PC-3 (cell line): ENCODE measurements around the gene BMP5. TPM values are rescaled to one million over a fixed set of nuclear protein-coding genes. Genes with fewer than 3 reads are reported as not detected.

ENCODE experiments used
- ATAC-seq: fragments of 200-7000 bp; cut with Tn5 transposase; 2 replicates; pipeline ENCODE4 v1.9.1; 2020; ENCODE audit warnings: mild to moderate bottlenecking, moderate library complexity
- BruUV-seq: library from RNA; stranded (reverse); fragments of 400-500 nt; replicated peaks from 2 replicates; lab custom pipeline; 2021; lab: Mats Ljungman, UMichigan
- CTCF ChIA-PET: fragments of 300-600 bp; sonication (Branson Sonifier 250); formaldehyde crosslinking; loops from one replicate; lab custom pipeline; 2022; ENCODE audit warnings: antibody characterized with exemption; lab: Charles Lee
- POLR2A ChIA-PET: fragments of 300-600 bp; sonication (Branson Sonifier 250); formaldehyde crosslinking; loops from one replicate; lab custom pipeline; 2022; ENCODE audit warnings: antibody characterized with exemption; ENCODE audit not compliant: unreplicated experiment; lab: Charles Lee
- DNase-seq: peaks from one replicate; pipeline ENCODE4 v3.0.0-alpha.2; 2015
- H2AFZ ChIP-seq: fragments of 300-600 bp; sonication (generic); 2 replicates; pipeline ENCODE4 v1.6.0; 2016; ENCODE audit warnings: antibody characterized with exemption, low read length
- H3F3A ChIP-seq: fragments of 300-600 bp; sonication (generic); one replicate; pipeline ENCODE4 v1.6.0; 2017; ENCODE audit warnings: antibody characterized with exemption, low read length, control low read depth, mild to moderate bottlenecking; ENCODE audit not compliant: unreplicated experiment
- H3K27ac ChIP-seq: fragments of 300-600 bp; sonication (generic); 2 replicates; pipeline ENCODE4 v1.5.1; 2016; ENCODE audit warnings: mild to moderate bottlenecking, low read length
- H3K27me3 ChIP-seq: fragments of 300-600 bp; sonication (generic); 2 replicates; pipeline ENCODE4 v1.6.1; 2016; ENCODE audit warnings: low read length, mixed read lengths
- H3K36me3 ChIP-seq: fragments of 300-600 bp; sonication (generic); 2 replicates; pipeline ENCODE4 v1.6.1; 2016; ENCODE audit warnings: low read depth, mixed run types, low read length, mixed read lengths
- H3K4me1 ChIP-seq: fragments of 300-600 bp; sonication (generic); 2 replicates; pipeline ENCODE4 v1.5.1; 2016; ENCODE audit warnings: low read length; ENCODE audit not compliant: insufficient read depth
- H3K4me2 ChIP-seq: fragments of 300-600 bp; sonication (generic); 2 replicates; pipeline ENCODE4 v1.6.0; 2016; ENCODE audit warnings: low read length
- H3K4me3 ChIP-seq: fragments of 300-600 bp; sonication (generic); 2 replicates; pipeline ENCODE4 v1.5.1; 2016; ENCODE audit warnings: mild to moderate bottlenecking, low read length, mixed read lengths
- H3K79me2 ChIP-seq: fragments of 300-600 bp; sonication (generic); 2 replicates; pipeline ENCODE4 v1.6.1; 2017; ENCODE audit warnings: low read length, mixed read lengths
- H3K9ac ChIP-seq: fragments of 300-600 bp; sonication (generic); 2 replicates; pipeline ENCODE4 v1.6.0; 2016; ENCODE audit warnings: mild to moderate bottlenecking, low read length
- H3K9me2 ChIP-seq: fragments of 300-600 bp; sonication (generic); replicated peaks from 2 replicates; pipeline ENCODE4 v1.6.1; 2016; ENCODE audit warnings: mixed run types, low read length, mixed read lengths
- H3K9me3 ChIP-seq: fragments of 300-600 bp; sonication (generic); 2 replicates; pipeline ENCODE4 v1.6.1; 2016; ENCODE audit warnings: low read length, mixed read lengths
- H4K20me1 ChIP-seq: fragments of 300-600 bp; sonication (generic); 2 replicates; pipeline ENCODE4 v1.6.1; 2016; ENCODE audit warnings: low read length, mixed read lengths
- EZH2 ChIP-seq: fragments of 300-600 bp; sonication (generic); IDR thresholded peaks from one replicate; pipeline ENCODE4 v1.6.1; 2017; ENCODE audit warnings: antibody characterized with exemption, mild to moderate bottlenecking, low read length; ENCODE audit not compliant: unreplicated experiment
- EZH2phosphoT487 ChIP-seq: fragments of 300-600 bp; sonication (generic); IDR thresholded peaks from 2 replicates; pipeline ENCODE4 v1.6.1; 2018; ENCODE audit warnings: mild to moderate bottlenecking, antibody characterized with exemption, low read length, borderline replicate concordance
- intact Hi-C: fragments of 100-400 bp; cut with micrococcal nuclease; formaldehyde crosslinking; loops from 2 replicates; pipeline ENCODE4 v1.9.0; 2023
- total RNA-seq: library from RNA; depleted of rRNA; stranded (reverse); fragments of >200 nt; gene quantifications from 2 replicates; pipeline ENCODE4 v1.2.3, GENCODE V29; 2014
- TF ChIP-seq, protein P1 (sequence below): fragments of 300-600 bp; sonication (generic); conservative IDR thresholded peaks from 2 replicates; pipeline ENCODE4 v1.5.1; 2017; ENCODE audit warnings: antibody characterized with exemption, low read depth, mild to moderate bottlenecking, low read length

The BMP5 gene
- total RNA-seq, 1 experiment from 2014 or later, result not detected

DNA sequence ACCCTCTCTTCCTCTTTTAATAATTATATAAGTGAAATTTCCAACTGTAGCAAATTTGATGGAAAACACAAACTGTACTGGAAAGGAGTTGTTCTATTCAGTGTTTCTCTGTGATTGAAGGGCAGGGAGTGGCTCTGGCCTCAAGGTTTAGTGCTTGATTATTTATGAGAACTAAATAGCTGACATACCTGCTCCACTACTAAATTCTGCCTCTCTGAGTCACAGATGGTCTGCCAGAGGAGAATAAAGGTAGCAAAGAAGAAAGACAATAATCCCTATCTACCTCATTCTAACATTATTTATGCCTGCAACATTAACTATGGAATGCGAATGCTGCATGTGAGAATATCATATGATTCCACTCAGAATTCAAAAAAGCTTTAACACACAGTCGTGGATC, 9.3 kb downstream of the BMP5 start:
- DNase-seq (peak; percentile 95), ATAC-seq (peak; percentile 65)
- Histone ChIP-seq H3K4me3 (peak overlapping the region; percentile 33; the same call in 1 of the 2 replicates), H3K79me2 (no peaks in the 10 kb centered on the region), H2AFZ (no peak overlapping the region), H3K4me2 (peak overlapping the region; percentile 67), H3K27ac (peak overlapping the region; percentile 97), H3K27me3 (no peaks in the 10 kb centered on the region), H3F3A (no peaks in the 10 kb centered on the region), H4K20me1 (no peaks in the 10 kb centered on the region), H3K4me1 (peaks cover 60% of the 10 kb centered on the region), H3K9ac (peak overlapping the region; percentile 81; the same call in 1 of the 2 replicates), H3K36me3 (no peaks in the 10 kb centered on the region), H3K9me3 (no peaks in the 10 kb centered on the region), H3K9me2 (no peaks in the 10 kb centered on the region)
- ChIA-PET CTCF (no interaction called here), POLR2A (no interaction called here)
- BruUV-seq, result no TSS peak
- intact Hi-C loops, result loop anchor here (1.0 to 5.0 kb wide), 2 partner anchors 71 to 229 kb away; no protein-coding TSS in a partner anchor
- TF ChIP-seq EZH2phosphoT487 (no peak), EZH2 (no peak)

DNA sequence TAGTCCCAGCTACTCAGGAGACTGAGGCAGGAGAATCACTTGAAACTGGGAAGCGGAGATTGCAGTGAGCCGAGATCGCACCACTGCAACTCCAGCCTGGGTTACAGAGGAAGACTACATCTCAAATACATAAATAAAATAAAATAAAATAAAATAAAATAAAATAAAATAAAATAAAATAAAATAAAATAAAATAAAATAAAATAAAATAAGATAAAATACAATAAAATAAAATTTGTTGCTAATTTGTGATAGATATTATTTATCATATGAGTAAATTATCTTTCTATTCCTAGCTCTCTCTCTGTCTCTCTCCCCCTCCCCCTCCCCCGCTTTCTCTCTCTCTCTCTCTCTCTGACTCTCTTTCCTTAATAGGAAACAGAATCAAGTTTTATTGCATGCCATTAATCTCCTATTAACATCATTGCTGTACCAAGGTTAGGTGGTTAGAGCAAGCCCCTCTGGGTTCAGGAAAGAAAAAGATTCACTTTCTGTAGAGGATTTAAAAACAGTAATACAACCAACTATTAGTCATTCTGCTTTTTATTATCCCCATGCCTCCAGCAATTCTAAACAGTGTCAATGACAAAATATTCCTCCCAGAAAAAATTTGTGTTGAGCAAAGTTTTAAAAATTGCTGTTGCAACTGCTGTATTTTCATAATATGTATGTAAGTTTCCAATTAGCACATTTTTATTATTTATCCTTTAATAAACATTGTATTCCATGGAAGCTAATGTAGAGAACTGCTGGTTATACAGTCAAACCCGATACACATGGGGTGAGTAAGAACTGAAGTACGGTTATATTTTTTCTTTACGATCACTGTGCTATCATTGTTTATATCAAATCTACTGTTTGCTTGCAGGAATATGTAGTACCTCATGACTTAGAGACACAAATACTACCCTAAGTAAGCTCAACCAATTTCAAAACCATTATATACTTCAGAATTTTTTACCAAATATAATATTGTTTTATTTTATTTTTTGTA, 22.1 kb downstream of the BMP5 start:
- ATAC-seq, result peak; percentile 88
- peak overlapping the region; percentile 81 for H3K4me2 ChIP-seq

DNA sequence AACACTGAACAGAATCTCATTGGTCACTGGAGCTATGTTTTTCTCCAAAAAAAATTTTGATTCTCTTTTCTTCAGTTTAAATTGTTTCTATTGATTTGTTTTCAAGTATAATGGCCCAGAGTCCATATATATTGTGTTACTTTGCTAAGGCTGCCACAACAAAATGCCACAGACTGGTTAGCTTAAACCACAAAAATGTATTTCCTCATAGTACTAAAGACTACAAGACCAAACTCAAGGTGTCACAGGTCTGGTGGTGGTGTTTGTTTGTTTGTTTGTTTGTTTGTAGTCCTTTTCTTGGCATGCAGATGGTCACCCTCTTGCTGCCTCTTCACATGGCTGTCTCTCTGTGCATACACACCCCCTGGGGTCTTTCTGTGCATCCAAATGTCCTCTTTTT, 34.0 kb downstream of the BMP5 start:
- DNase-seq (no peak), ATAC-seq (no peak)
- no peak overlapping the region for H3K4me2 ChIP-seq
- H3F3A ChIP-seq, result no peaks in the 10 kb centered on the region
- no peak overlapping the region for H2AFZ ChIP-seq
- no peaks in the 10 kb centered on the region for H3K9me2 ChIP-seq
- TF ChIP-seq, protein P1, sequence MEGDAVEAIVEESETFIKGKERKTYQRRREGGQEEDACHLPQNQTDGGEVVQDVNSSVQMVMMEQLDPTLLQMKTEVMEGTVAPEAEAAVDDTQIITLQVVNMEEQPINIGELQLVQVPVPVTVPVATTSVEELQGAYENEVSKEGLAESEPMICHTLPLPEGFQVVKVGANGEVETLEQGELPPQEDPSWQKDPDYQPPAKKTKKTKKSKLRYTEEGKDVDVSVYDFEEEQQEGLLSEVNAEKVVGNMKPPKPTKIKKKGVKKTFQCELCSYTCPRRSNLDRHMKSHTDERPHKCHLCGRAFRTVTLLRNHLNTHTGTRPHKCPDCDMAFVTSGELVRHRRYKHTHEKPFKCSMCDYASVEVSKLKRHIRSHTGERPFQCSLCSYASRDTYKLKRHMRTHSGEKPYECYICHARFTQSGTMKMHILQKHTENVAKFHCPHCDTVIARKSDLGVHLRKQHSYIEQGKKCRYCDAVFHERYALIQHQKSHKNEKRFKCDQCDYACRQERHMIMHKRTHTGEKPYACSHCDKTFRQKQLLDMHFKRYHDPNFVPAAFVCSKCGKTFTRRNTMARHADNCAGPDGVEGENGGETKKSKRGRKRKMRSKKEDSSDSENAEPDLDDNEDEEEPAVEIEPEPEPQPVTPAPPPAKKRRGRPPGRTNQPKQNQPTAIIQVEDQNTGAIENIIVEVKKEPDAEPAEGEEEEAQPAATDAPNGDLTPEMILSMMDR, result no peak
- TF ChIP-seq EZH2phosphoT487, result no peak
- no peak for TF ChIP-seq EZH2
- CTCF ChIA-PET, result no interaction called here
- no peaks in the 10 kb centered on the region for H3K36me3 ChIP-seq
- no peak overlapping the region for H3K4me3 ChIP-seq
- no peaks in the 10 kb centered on the region for H3K9me3 ChIP-seq
- no peaks in the 10 kb centered on the region for H3K27me3 ChIP-seq
- no peaks in the 10 kb centered on the region for H3K4me1 ChIP-seq
- H3K9ac ChIP-seq, result no peak overlapping the region
- intact Hi-C loops, result no loop called here
- no peak overlapping the region for H3K27ac ChIP-seq
- H3K79me2 ChIP-seq, result no peaks in the 10 kb centered on the region
- H4K20me1 ChIP-seq, result no peaks in the 10 kb centered on the region
- no TSS peak for BruUV-seq
- POLR2A ChIA-PET, result no interaction called here

More for the DNA sequence above, 22.1 kb downstream of the BMP5 start:
- Histone ChIP-seq H3K27ac (peak overlapping the region; percentile 40), H3K27me3 (no peaks in the 10 kb centered on the region), H3K79me2 (no peaks in the 10 kb centered on the region), H3F3A (no peaks in the 10 kb centered on the region), H3K4me3 (peak overlapping the region; percentile 42; the same call in 1 of the 2 replicates), H4K20me1 (no peaks in the 10 kb centered on the region), H3K9ac (0 out of 2 replicates have a peak overlapping the region, but pooled peaks have one; percentile 4), H3K36me3 (no peaks in the 10 kb centered on the region), H3K9me2 (no peaks in the 10 kb centered on the region), H3K4me1 (peaks cover 12% of the 10 kb centered on the region), H3K9me3 (no peaks in the 10 kb centered on the region), H2AFZ (peak overlapping the region; percentile 47)
- TF ChIP-seq EZH2phosphoT487 (no peak), EZH2 (no peak)
- TF ChIP-seq, protein P1, result no peak
- no TSS peak for BruUV-seq
- ChIA-PET POLR2A (no interaction called here), CTCF (no interaction called here)
- intact Hi-C loops, result no loop called here
- peak; percentile 45 for DNase-seq
